ENCODE results near the gene MEIOC.
A peak's percentile ranks its signal among the peaks of the same experiment; 100 is the strongest.

MEIOC gene

DNA sequence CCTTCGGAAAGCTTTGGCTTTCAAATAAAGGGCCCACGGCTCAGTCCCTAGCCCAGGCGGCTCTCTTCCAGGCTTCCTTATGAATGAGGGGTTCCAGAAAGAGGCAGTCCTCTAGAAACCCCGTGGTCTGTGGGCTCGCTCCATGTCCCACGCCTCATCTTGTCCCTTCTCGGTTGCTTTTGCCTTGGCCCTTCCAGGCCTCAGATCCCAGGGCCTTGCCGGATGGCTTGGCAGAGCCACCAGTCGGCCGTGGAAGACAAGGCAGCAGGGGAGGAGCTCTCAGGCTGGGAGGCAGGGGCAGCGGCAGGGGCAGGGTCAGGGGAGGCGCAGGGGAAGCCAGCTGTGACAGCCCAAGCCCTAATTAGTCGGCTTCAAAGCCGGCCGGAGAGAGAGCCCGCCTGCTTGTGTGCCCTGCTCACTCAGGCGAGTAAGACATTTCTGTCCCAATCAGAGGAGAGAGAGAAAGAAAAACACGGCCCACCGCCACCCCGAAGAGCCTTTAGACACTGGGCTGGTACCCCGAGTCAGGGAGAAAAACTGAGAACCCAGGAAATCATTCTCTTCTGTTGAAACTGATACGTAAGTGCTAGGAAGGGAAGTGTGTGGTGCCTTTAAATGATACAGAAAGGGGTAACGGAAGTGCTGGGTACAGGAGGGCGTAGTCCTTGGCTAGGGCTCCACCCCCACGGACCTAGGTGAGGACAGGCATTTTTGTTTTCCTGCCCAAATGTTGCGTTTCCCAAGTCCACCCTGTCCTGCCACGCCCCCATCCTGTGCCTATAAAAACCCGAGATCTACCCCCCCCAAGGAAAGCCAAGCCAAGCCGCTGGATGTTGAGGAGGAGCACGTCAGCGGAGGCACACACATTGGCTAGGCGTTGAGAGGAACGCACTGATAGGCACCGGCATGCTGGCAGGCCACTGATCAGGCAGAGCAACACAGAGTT is 27.8 kb upstream of the MEIOC start:
- no peaks in the 10 kb centered on the region for H3F3A ChIP-seq (ENCODE audit: control insufficient read depth, insufficient read depth)
- H4K20me1 ChIP-seq (ENCODE audit: control insufficient read depth, insufficient read depth, low read depth, low read length) = no peaks in the 10 kb centered on the region
- H3K9me2 ChIP-seq (replicated peaks; ENCODE audit: control insufficient read depth, low read length) = no peaks in the 10 kb centered on the region
- H3K4me3 ChIP-seq (ENCODE audit: low read length) = peak overlapping the region; percentile 69
- peak overlapping the region; percentile 77 for H3K27ac ChIP-seq (ENCODE audit: low read depth, low read length)
- H3K4me1 ChIP-seq (ENCODE audit: control insufficient read depth, low read length) = peaks cover 18% of the 10 kb centered on the region
- H3K4me2 ChIP-seq (ENCODE audit: low read length) = peak overlapping the region; percentile 72
- no peaks in the 10 kb centered on the region for H3K9me3 ChIP-seq (ENCODE audit: control insufficient read depth, insufficient read depth, low read length)
- no peaks in the 10 kb centered on the region for H3K79me2 ChIP-seq (ENCODE audit: control insufficient read depth, low read length)
- no peaks in the 10 kb centered on the region for H3K36me3 ChIP-seq (ENCODE audit: control insufficient read depth, low read length)
- TF ChIP-seq, protein P1, sequence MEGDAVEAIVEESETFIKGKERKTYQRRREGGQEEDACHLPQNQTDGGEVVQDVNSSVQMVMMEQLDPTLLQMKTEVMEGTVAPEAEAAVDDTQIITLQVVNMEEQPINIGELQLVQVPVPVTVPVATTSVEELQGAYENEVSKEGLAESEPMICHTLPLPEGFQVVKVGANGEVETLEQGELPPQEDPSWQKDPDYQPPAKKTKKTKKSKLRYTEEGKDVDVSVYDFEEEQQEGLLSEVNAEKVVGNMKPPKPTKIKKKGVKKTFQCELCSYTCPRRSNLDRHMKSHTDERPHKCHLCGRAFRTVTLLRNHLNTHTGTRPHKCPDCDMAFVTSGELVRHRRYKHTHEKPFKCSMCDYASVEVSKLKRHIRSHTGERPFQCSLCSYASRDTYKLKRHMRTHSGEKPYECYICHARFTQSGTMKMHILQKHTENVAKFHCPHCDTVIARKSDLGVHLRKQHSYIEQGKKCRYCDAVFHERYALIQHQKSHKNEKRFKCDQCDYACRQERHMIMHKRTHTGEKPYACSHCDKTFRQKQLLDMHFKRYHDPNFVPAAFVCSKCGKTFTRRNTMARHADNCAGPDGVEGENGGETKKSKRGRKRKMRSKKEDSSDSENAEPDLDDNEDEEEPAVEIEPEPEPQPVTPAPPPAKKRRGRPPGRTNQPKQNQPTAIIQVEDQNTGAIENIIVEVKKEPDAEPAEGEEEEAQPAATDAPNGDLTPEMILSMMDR (IDR thresholded peaks at IDR 0.05; ENCODE audit: low read depth, low read length, poor library complexity, severe bottlenecking) = no peak
- no peak for TF ChIP-seq EZH2phosphoT487 (IDR thresholded peaks at IDR 0.05; ENCODE audit: borderline replicate concordance, low read length)
- peaks cover 8% of the 10 kb centered on the region; the same call in 1 of the 2 replicates for H3K27me3 ChIP-seq (ENCODE audit: control insufficient read depth, low read length)

DNA sequence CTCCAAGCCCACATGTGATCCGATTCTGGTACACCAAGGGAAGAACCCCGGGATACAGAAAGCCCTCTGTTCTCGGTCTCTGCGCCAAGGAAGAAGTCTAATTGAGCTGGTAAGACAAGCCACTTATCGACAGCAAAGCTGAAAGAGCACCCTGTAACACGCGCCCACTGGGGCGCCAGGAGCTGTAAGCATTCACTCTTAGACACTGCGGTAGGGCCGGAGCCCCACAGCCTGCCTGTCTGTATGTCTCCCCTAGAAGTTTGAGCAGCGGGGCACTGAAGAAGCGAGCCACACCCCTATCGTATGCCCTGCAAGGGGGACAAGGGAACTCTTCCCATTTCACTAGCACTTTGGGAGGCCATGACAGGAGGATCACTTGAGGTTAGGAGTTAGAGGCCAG is 27.0 kb upstream of the MEIOC start:
- Histone ChIP-seq H3K27ac (ENCODE audit: low read depth, low read length) (no peak overlapping the region), H4K20me1 (ENCODE audit: control insufficient read depth, insufficient read depth, low read depth, low read length) (no peaks in the 10 kb centered on the region), H3K4me2 (ENCODE audit: low read length) (peak overlapping the region; percentile 72), H3K36me3 (ENCODE audit: control insufficient read depth, low read length) (no peaks in the 10 kb centered on the region), H3K79me2 (ENCODE audit: control insufficient read depth, low read length) (no peaks in the 10 kb centered on the region), H3K9me3 (ENCODE audit: control insufficient read depth, insufficient read depth, low read length) (no peaks in the 10 kb centered on the region), H3K4me1 (ENCODE audit: control insufficient read depth, low read length) (peaks cover 18% of the 10 kb centered on the region), H3K27me3 (ENCODE audit: control insufficient read depth, low read length) (peaks cover 8% of the 10 kb centered on the region; the same call in 1 of the 2 replicates), H3K9me2 (replicated peaks; ENCODE audit: control insufficient read depth, low read length) (no peaks in the 10 kb centered on the region), H3K4me3 (ENCODE audit: low read length) (peak overlapping the region; percentile 69; the same call in 1 of the 2 replicates), H3F3A (ENCODE audit: control insufficient read depth, insufficient read depth) (no peaks in the 10 kb centered on the region)
- TF ChIP-seq, protein P1 (IDR thresholded peaks at IDR 0.05; ENCODE audit: low read depth, low read length, poor library complexity, severe bottlenecking) = no peak
- no peak for TF ChIP-seq EZH2phosphoT487 (IDR thresholded peaks at IDR 0.05; ENCODE audit: borderline replicate concordance, low read length)

DNA sequence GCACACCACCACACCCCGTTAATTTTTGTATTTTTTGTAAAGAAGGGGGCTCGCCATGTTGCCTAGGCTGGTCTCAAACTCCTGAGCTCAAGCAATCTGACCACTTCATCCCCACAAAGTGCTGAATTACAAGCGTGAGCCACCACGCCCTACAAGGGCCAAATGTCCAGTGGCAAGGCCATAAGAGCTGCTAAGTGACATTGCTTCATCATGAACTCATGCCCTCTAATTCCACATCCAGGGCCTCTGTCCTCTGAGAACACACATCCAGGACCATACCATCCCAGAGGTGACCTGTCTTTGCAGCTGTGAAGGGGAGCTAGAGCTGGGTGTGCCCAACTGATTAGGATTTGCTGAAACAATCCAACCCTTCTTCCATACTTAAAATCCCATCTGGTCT is 25.6 kb upstream of the MEIOC start:
- Histone ChIP-seq H3K27me3 (ENCODE audit: control insufficient read depth, low read length) (0 out of 2 replicates have a peak, but pooled peaks cover 6% of the 10 kb centered on the region), H3K4me3 (ENCODE audit: low read length) (no peak overlapping the region), H3K4me1 (ENCODE audit: control insufficient read depth, low read length) (peaks cover 18% of the 10 kb centered on the region), H3K27ac (ENCODE audit: low read depth, low read length) (no peak overlapping the region), H3K4me2 (ENCODE audit: low read length) (no peak overlapping the region), H4K20me1 (ENCODE audit: control insufficient read depth, insufficient read depth, low read depth, low read length) (no peaks in the 10 kb centered on the region), H3K36me3 (ENCODE audit: control insufficient read depth, low read length) (no peaks in the 10 kb centered on the region), H3F3A (ENCODE audit: control insufficient read depth, insufficient read depth) (no peaks in the 10 kb centered on the region), H3K9me3 (ENCODE audit: control insufficient read depth, insufficient read depth, low read length) (no peaks in the 10 kb centered on the region), H3K9me2 (replicated peaks; ENCODE audit: control insufficient read depth, low read length) (no peaks in the 10 kb centered on the region), H3K79me2 (ENCODE audit: control insufficient read depth, low read length) (no peaks in the 10 kb centered on the region)
- no peak for TF ChIP-seq EZH2phosphoT487 (IDR thresholded peaks at IDR 0.05; ENCODE audit: borderline replicate concordance, low read length)
- TF ChIP-seq, protein P1 (IDR thresholded peaks at IDR 0.05; ENCODE audit: low read depth, low read length, poor library complexity, severe bottlenecking) = no peak

Measured in DOHH2 (cell line).